Stimulated activated naive B cell treated with anti-CD40 and anti-IgM and Interleukin-4, amounts not matched to agents 10 μg/mL and 1 μg/mL and 100 μg/mL, for 72 hours (primary cell): ENCODE results near the gene HPSE2.
"Not testable (repeated sequence)": the region's sequence is repeated elsewhere in the genome, so short reads cannot be mapped to it uniquely, and the experiment has no call there.

Experiments
- ATAC-seq, 2 donors: fragments of 150-1000 bp; cut with Tn5 transposase; replicated peaks; 2 replicates each; pipeline ENCODE4 v1.10.0; 2021; ENCODE audit warnings: moderate library complexity in 1 of 2
- DNase-seq: peaks from one replicate; pipeline ENCODE4 v3.0.0; 2021
- H3K27ac Mint-ChIP-seq: one replicate; pipeline ENCODE4 v1.8.0; 2022; ENCODE audit warnings: mild to moderate bottlenecking, mixed read lengths
- H3K27me3 Mint-ChIP-seq, 2 donors: one replicate each; pipeline ENCODE4 v1.8.0; 2022; ENCODE audit warnings: mixed read lengths in 2 of 2
- H3K36me3 Mint-ChIP-seq, 2 donors: one replicate each; pipeline ENCODE4 v1.8.0; 2022; ENCODE audit warnings: mixed read lengths in 2 of 2, mild to moderate bottlenecking in 1 of 2
- H3K4me1 Mint-ChIP-seq, 2 donors: one replicate each; pipeline ENCODE4 v1.8.0; 2022; ENCODE audit warnings: mixed read lengths in 2 of 2, mild to moderate bottlenecking in 1 of 2
- H3K4me3 Mint-ChIP-seq, 2 donors: one replicate each; pipeline ENCODE4 v1.8.0; 2022; ENCODE audit warnings: mild to moderate bottlenecking in 2 of 2, mixed read lengths in 2 of 2, moderate library complexity in 1 of 2
- H3K9me3 Mint-ChIP-seq, 2 donors: one replicate each; pipeline ENCODE4 v1.8.0; 2022; ENCODE audit warnings: mixed read lengths in 2 of 2, mild to moderate bottlenecking in 1 of 2

Gene HPSE2

GRCh38 chr10:99232360-99232999 is 3.2 kb downstream of the HPSE2 start:
- peaks cover 0 to 4% of the 10 kb centered on the region in 2 donors for H3K36me3 Mint-ChIP-seq
- ATAC-seq (no peak), DNase-seq (no peak)
- peaks cover 4 to 5% of the 10 kb centered on the region in 2 donors for H3K9me3 Mint-ChIP-seq
- H3K4me3 Mint-ChIP-seq, result peak overlapping the region in 1 of 2 donors; percentile 25
- H3K27ac Mint-ChIP-seq, result no peak overlapping the region
- H3K4me1 Mint-ChIP-seq, result peaks cover 15 to 35% of the 10 kb centered on the region in 2 donors
- peaks cover 72 to 89% of the 10 kb centered on the region in 2 donors for H3K27me3 Mint-ChIP-seq

DNA sequence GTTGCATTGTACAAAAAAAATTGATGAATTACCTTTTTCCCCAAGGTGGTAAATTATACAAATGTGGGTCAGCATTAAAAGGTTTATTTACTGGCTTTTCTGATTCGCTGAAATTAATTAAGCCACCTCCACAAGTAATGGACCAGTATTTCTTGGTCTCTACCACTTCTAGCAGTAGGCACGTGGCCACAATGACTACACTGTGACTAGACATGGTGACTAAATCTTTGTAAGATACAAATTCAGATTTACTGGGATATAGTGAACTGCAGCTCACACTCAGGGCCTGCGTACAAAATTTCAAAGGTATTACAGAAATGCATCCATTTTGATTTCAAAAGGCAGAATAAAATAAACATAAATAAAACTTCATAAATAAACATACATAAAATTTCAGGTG is 10.9 kb downstream of the HPSE2 start:
- Mint-ChIP-seq H3K27me3 (peaks cover 46 to 66% of the 10 kb centered on the region in 2 donors), H3K4me3 (no peak overlapping the region), H3K4me1 (no peaks in the 10 kb centered on the region), H3K9me3 (no peaks in the 10 kb centered on the region), H3K36me3 (no peaks in the 10 kb centered on the region), H3K27ac (no peak overlapping the region)
- ATAC-seq (no peak), DNase-seq (no peak)

GRCh38 chr10:99207340-99207739 is 28.3 kb downstream of the HPSE2 start:
- peaks cover 0 to 2% of the 10 kb centered on the region in 2 donors for H3K36me3 Mint-ChIP-seq
- H3K4me3 Mint-ChIP-seq, result no peak overlapping the region
- peaks cover 0 to 6% of the 10 kb centered on the region in 2 donors for H3K9me3 Mint-ChIP-seq
- peaks cover 10 to 17% of the 10 kb centered on the region in 2 donors for H3K27me3 Mint-ChIP-seq
- ATAC-seq (no peak), DNase-seq (no peak)
- H3K4me1 Mint-ChIP-seq, result no peaks in the 10 kb centered on the region
- H3K27ac Mint-ChIP-seq, result no peak overlapping the region

DNA sequence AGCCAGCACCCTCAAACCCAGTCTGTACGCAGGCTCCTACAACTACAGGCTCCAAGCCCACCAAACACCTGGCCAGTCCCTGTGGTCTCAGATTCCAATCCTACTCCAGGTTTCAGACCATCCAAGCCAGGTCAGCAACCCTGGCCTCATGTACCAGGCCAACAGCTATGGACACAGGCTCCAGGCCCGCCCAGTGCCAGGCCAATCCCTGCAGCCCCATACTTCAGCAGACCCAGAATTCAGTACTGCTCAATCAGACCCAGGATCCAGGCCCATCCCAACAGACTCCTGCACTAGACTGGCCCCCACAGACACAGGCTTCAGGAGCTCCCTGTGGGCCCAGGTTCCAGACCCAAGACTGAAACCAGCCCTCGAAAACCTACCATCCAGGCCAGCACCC is 32.3 kb downstream of the HPSE2 start:
- ATAC-seq, result no peak
- Mint-ChIP-seq H3K27ac (no peak overlapping the region), H3K36me3 (peaks cover 0 to 2% of the 10 kb centered on the region in 2 donors)

GRCh38 chr10:99172950-99173349 is 62.7 kb downstream of the HPSE2 start:
- H3K4me1 Mint-ChIP-seq, result no peaks in the 10 kb centered on the region
- DNase-seq, result no peak
- H3K4me3 Mint-ChIP-seq, result no peak overlapping the region
- no peak for ATAC-seq
- H3K27me3 Mint-ChIP-seq, result peaks cover 21 to 27% of the 10 kb centered on the region in 2 donors
- H3K36me3 Mint-ChIP-seq, result peaks cover 0 to 2% of the 10 kb centered on the region in 2 donors
- no peaks in the 10 kb centered on the region for H3K9me3 Mint-ChIP-seq
- H3K27ac Mint-ChIP-seq, result no peak overlapping the region

More for the DNA sequence above, 32.3 kb downstream of the HPSE2 start:
- no peak overlapping the region for H3K4me3 Mint-ChIP-seq
- H3K4me1 Mint-ChIP-seq, result no peaks in the 10 kb centered on the region
- no peak for DNase-seq
- peaks cover 0 to 10% of the 10 kb centered on the region in 2 donors for H3K27me3 Mint-ChIP-seq
- peaks cover 0 to 2% of the 10 kb centered on the region in 2 donors for H3K9me3 Mint-ChIP-seq

- ATAC-seq, result no peak
- H3K9me3 Mint-ChIP-seq, result no peaks in the 10 kb centered on the region
- H3K4me3 Mint-ChIP-seq, result no peak overlapping the region
- H3K27ac Mint-ChIP-seq, result no peak overlapping the region
- no peaks in the 10 kb centered on the region for H3K4me1 Mint-ChIP-seq
- DNase-seq, result no peak
- H3K27me3 Mint-ChIP-seq, result peaks cover 23 to 27% of the 10 kb centered on the region in 2 donors
- peaks cover 0 to 2% of the 10 kb centered on the region in 2 donors for H3K36me3 Mint-ChIP-seq
These were observed 63.4 kb downstream of the HPSE2 start for GRCh38 chr10:99172128-99172738.

DNA sequence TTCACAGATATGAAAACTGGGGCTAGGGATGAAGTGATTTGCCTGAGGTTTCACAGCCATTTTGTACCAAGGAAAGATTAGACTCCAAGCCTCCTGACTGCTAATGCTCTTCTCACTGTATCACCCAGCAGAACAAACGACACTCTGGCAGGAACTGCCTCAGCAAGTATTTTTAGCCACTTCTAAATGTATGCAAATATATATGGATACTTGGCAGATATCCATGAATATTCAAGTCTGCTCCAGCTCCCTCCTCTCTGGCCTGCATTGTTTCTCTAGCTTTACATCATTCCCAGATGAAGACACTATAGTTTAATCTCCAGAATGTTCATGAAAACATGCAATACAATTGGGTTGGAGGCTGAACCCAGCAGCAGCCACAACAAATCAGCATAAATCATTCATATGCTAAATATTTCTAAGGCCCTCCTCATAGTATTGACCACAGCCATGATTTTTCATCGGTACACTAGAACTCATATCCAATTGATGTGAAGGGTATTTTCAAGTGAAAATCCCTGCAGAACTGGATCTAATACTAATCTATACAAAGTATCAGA is 65.5 kb downstream of the HPSE2 start:
- H3K27ac Mint-ChIP-seq, result no peak overlapping the region
- DNase-seq, result no peak
- H3K36me3 Mint-ChIP-seq, result no peaks in the 10 kb centered on the region
- H3K4me1 Mint-ChIP-seq, result no peaks in the 10 kb centered on the region
- ATAC-seq, result no peak
- peaks cover 0 to 4% of the 10 kb centered on the region in 2 donors for H3K9me3 Mint-ChIP-seq
- no peak overlapping the region for H3K4me3 Mint-ChIP-seq
- peaks cover 11 to 12% of the 10 kb centered on the region in 2 donors for H3K27me3 Mint-ChIP-seq

DNA sequence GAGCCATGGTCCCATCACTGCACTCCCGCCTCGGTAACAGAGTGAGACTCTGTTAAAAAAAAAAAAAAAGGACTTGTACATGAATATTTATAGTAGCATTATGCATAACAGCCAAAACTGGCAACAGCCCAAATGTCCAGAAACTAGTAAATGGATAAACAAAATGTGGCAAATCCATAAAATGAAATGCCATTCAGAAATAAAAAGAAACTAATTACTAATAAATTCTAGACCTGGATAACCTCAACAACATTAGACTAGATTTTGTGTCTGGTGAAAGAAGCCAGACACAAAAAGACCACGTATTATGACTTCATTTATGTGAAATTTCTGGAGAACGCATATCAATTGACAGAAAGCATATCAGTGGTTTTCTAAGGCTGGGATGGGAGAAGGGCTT is 74.5 kb downstream of the HPSE2 start:
- no peaks in the 10 kb centered on the region for H3K36me3 Mint-ChIP-seq
- no peak overlapping the region for H3K4me3 Mint-ChIP-seq
- peaks cover 0 to 4% of the 10 kb centered on the region in 2 donors for H3K9me3 Mint-ChIP-seq
- H3K27me3 Mint-ChIP-seq, result no peaks in the 10 kb centered on the region
- ATAC-seq (no peak), DNase-seq (no peak)
- no peaks in the 10 kb centered on the region for H3K4me1 Mint-ChIP-seq
- no peak overlapping the region for H3K27ac Mint-ChIP-seq

GRCh38 chr10:99143651-99144050 is 92.0 kb downstream of the HPSE2 start:
- no peaks in the 10 kb centered on the region for H3K9me3 Mint-ChIP-seq
- H3K4me1 Mint-ChIP-seq, result no peaks in the 10 kb centered on the region
- no peak for DNase-seq
- H3K4me3 Mint-ChIP-seq, result no peak overlapping the region
- no peak overlapping the region for H3K27ac Mint-ChIP-seq
- no peak for ATAC-seq
- H3K27me3 Mint-ChIP-seq, result peaks cover 4% of the 10 kb centered on the region in 2 donors
- no peaks in the 10 kb centered on the region for H3K36me3 Mint-ChIP-seq

GRCh38 chr10:99143011-99143410 is 92.6 kb downstream of the HPSE2 start:
- no peak overlapping the region for H3K27ac Mint-ChIP-seq
- H3K4me3 Mint-ChIP-seq, result no peak overlapping the region
- peaks cover 0 to 4% of the 10 kb centered on the region in 2 donors for H3K27me3 Mint-ChIP-seq
- H3K9me3 Mint-ChIP-seq, result peaks cover under 1% of the 10 kb centered on the region in 2 donors
- ATAC-seq (no peak), DNase-seq (no peak)
- H3K4me1 Mint-ChIP-seq, result no peaks in the 10 kb centered on the region
- H3K36me3 Mint-ChIP-seq, result no peaks in the 10 kb centered on the region

- peaks cover 10 to 16% of the 10 kb centered on the region in 2 donors for H3K9me3 Mint-ChIP-seq
- not testable (repeated sequence) for ATAC-seq, H3K27ac Mint-ChIP-seq, H3K36me3 Mint-ChIP-seq, H3K27me3 Mint-ChIP-seq, H3K4me1 Mint-ChIP-seq, H3K4me3 Mint-ChIP-seq, DNase-seq
These were observed 102.8 kb downstream of the HPSE2 start for GRCh38 chr10:99132897-99133296.

- Mint-ChIP-seq H3K27ac (no peak overlapping the region), H3K36me3 (no peaks in the 10 kb centered on the region), H3K4me1 (no peaks in the 10 kb centered on the region), H3K4me3 (no peak overlapping the region), H3K27me3 (peaks cover 4 to 12% of the 10 kb centered on the region in 2 donors), H3K9me3 (peaks cover 15 to 24% of the 10 kb centered on the region in 2 donors)
- no peak for ATAC-seq
- DNase-seq, result no peak
These were observed 109.8 kb downstream of the HPSE2 start for GRCh38 chr10:99125879-99126278.

DNA sequence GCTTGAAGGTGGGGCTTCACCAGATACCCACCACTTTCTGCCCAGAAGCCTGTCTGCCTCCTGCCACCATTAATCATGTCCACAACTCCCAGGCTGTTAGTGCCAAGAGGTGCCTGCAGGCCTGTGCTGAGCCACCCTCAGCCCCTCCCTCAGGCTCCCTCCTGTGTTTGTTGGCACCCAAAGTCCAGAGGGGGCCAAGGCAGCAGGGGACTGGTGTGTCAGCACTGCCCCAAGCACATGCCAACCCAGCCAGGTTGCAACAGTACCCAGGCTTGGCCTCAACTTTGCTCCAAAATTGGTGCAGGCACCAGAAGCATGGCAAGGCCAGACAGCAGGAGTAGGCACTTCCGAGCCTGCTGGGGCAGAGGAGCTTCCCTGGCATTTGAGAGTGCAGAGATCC is 111.3 kb downstream of the HPSE2 start:
- Mint-ChIP-seq H3K9me3 (peaks cover 18 to 26% of the 10 kb centered on the region in 2 donors), H3K36me3 (no peaks in the 10 kb centered on the region), H3K27me3 (peaks cover 4 to 12% of the 10 kb centered on the region in 2 donors), H3K4me3 (no peak overlapping the region), H3K27ac (no peak overlapping the region), H3K4me1 (no peaks in the 10 kb centered on the region)
- DNase-seq (no peak), ATAC-seq (no peak)

DNA sequence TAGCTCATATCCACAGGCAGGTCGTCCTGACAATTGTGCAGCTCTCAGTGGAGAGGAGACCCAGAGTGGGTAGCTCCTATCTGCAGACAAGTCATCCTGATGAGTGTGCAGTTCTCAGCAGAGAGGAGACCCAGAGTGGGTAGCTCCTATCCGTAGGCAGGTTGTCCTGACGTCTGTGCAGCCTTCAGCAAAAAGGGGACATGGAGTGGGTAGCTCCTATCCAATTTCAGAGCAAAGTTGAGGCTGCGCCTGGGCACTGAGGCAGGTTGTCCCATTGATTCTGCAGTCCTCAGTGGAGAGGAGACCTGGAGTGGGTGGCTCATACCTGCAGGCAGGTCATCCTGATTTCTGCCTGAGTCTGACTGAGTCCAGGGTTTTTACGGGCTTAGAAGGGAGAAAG is 111.8 kb downstream of the HPSE2 start:
- Mint-ChIP-seq H3K9me3 (peaks cover 19 to 26% of the 10 kb centered on the region in 2 donors), H3K4me3 (no peak overlapping the region), H3K27ac (no peak overlapping the region), H3K27me3 (peaks cover 4 to 12% of the 10 kb centered on the region in 2 donors), H3K4me1 (no peaks in the 10 kb centered on the region), H3K36me3 (no peaks in the 10 kb centered on the region)
- ATAC-seq (no peak), DNase-seq (no peak)

DNA sequence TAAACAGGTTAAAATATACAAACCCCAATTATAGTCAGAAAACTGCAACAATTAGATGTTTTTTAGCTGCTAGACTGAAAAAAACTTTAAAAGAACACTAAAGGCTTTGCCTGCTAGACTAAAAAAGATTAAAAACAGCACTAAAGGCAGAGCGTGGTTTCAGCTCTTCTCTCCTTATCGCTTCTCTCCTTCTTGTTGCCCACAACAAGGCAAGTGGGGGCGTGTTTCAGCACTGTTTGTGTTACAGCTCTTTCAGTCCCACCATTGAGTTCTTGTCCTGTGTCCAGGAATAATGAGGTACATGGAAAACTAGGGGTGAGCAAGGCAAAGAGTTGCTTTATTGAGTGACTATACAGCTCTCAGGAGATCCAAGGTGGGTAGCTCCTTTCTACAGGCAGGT is 112.3 kb downstream of the HPSE2 start:
- Mint-ChIP-seq H3K27me3 (peaks cover 7% of the 10 kb centered on the region in 2 donors), H3K9me3 (peaks cover 21 to 24% of the 10 kb centered on the region in 2 donors), H3K4me1 (no peaks in the 10 kb centered on the region), H3K36me3 (no peaks in the 10 kb centered on the region), H3K27ac (no peak overlapping the region), H3K4me3 (no peak overlapping the region)
- no peak for ATAC-seq
- DNase-seq, result no peak
